ENCODE results near the gene LAMA3. TPM values are rescaled to one million over a fixed set of nuclear protein-coding genes. Genes with fewer than 3 reads are reported as not detected.

LAMA3 gene
- total RNA-seq, 3 donors from 2014 or later (not counting 1 experiment from before 2014, with no cell fraction given), result not detected

DNA sequence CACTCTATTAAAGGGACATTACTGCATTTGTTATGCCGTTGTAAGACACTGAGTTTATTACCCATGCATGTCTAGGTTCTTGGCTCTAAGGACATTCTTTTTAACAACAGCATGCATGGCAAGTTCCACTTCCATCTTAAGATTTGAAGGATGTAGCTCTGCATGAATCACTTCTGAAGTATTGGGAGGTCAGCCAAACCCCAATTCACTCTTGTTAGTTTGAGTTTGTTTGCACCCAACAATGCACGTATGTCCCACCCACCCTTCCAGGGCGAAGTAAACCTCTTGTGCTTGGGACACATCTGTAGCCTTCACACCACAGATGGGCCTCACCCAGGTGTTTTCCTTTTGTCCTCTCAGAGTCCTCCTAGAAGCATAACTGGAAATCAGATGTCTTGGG is 5.6 kb upstream of the LAMA3 start:
- Histone ChIP-seq H3K27me3 (ENCODE audit: control insufficient read depth, insufficient read depth, low read length) (peaks cover 11% of the 10 kb centered on the region), H3K4me1 (ENCODE audit: control insufficient read depth, insufficient read depth, low read length) (no peaks in the 10 kb centered on the region), H3K9me3 (ENCODE audit: control insufficient read depth, insufficient read depth, low read length) (no peaks in the 10 kb centered on the region), H3K36me3 (ENCODE audit: control insufficient read depth, insufficient read depth, low read length) (no peaks in the 10 kb centered on the region), H3K4me3 (ENCODE audit: low read length) (no peak overlapping the region), H3K27ac (ENCODE audit: low read length) (no peak overlapping the region)
- Mint-ChIP-seq H3K4me3 (no peak overlapping the region), H3K9me3 (no peaks in the 10 kb centered on the region), H3K36me3 (no peaks in the 10 kb centered on the region), H3K27me3 (ENCODE audit: low read depth in 2 of 2) (peaks cover 38 to 63% of the 10 kb centered on the region in 2 donors), H3K27ac (no peak overlapping the region), H3K4me1 (no peaks in the 10 kb centered on the region)
- WGBS (ENCODE audit: insufficient coverage), result 62% methylated on average over 3 of the region's 3 CpGs
- DNase-seq (no peak), ATAC-seq (no peak)
- intact Hi-C loops (cut with micrococcal nuclease), result no loop called here
- TF ChIP-seq, protein P1, sequence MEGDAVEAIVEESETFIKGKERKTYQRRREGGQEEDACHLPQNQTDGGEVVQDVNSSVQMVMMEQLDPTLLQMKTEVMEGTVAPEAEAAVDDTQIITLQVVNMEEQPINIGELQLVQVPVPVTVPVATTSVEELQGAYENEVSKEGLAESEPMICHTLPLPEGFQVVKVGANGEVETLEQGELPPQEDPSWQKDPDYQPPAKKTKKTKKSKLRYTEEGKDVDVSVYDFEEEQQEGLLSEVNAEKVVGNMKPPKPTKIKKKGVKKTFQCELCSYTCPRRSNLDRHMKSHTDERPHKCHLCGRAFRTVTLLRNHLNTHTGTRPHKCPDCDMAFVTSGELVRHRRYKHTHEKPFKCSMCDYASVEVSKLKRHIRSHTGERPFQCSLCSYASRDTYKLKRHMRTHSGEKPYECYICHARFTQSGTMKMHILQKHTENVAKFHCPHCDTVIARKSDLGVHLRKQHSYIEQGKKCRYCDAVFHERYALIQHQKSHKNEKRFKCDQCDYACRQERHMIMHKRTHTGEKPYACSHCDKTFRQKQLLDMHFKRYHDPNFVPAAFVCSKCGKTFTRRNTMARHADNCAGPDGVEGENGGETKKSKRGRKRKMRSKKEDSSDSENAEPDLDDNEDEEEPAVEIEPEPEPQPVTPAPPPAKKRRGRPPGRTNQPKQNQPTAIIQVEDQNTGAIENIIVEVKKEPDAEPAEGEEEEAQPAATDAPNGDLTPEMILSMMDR (IDR thresholded peaks at IDR 0.05), result no peak

GRCh38 chr18:23684515-23685197 is 4.6 kb upstream of the LAMA3 start:
- Histone ChIP-seq H3K4me3 (ENCODE audit: low read length) (no peak overlapping the region), H3K9me3 (ENCODE audit: control insufficient read depth, insufficient read depth, low read length) (no peaks in the 10 kb centered on the region), H3K4me1 (ENCODE audit: control insufficient read depth, insufficient read depth, low read length) (peaks cover 7% of the 10 kb centered on the region), H3K27ac (ENCODE audit: low read length) (no peak overlapping the region), H3K27me3 (ENCODE audit: control insufficient read depth, insufficient read depth, low read length) (peaks cover 14% of the 10 kb centered on the region), H3K36me3 (ENCODE audit: control insufficient read depth, insufficient read depth, low read length) (no peaks in the 10 kb centered on the region)
- no peak overlapping the region for H3K27ac Mint-ChIP-seq
- no peaks in the 10 kb centered on the region for H3K4me1 Mint-ChIP-seq
- TF ChIP-seq, protein P1 (IDR thresholded peaks at IDR 0.05), result no peak
- H3K9me3 Mint-ChIP-seq, result no peaks in the 10 kb centered on the region
- WGBS (ENCODE audit: insufficient coverage), result 88% methylated on average over 5 of the region's 5 CpGs
- no peak for ATAC-seq
- H3K36me3 Mint-ChIP-seq, result no peaks in the 10 kb centered on the region
- intact Hi-C loops (cut with micrococcal nuclease), result no loop called here
- DNase-seq, result no peak
- H3K27me3 Mint-ChIP-seq (ENCODE audit: low read depth in 2 of 2), result peaks cover 34 to 60% of the 10 kb centered on the region in 2 donors
- no peak overlapping the region for H3K4me3 Mint-ChIP-seq

- DNase-seq (no peak), ATAC-seq (no peak)
- H3K27ac ChIP-seq (ENCODE audit: low read length), result no peak overlapping the region
- Mint-ChIP-seq H3K4me3 (no peak overlapping the region), H3K9me3 (no peaks in the 10 kb centered on the region), H3K4me1 (peaks cover 0 to 7% of the 10 kb centered on the region in 2 donors), H3K36me3 (no peaks in the 10 kb centered on the region), H3K27me3 (ENCODE audit: low read depth in 2 of 2) (peaks cover 37 to 45% of the 10 kb centered on the region in 2 donors), H3K27ac (no peak overlapping the region)
- H3K36me3 ChIP-seq (ENCODE audit: control insufficient read depth, insufficient read depth, low read length), result no peaks in the 10 kb centered on the region
- TF ChIP-seq, protein P1 (IDR thresholded peaks at IDR 0.05), result no peak
- H3K27me3 ChIP-seq (ENCODE audit: control insufficient read depth, insufficient read depth, low read length), result peaks cover 19% of the 10 kb centered on the region
- no peaks in the 10 kb centered on the region for H3K9me3 ChIP-seq (ENCODE audit: control insufficient read depth, insufficient read depth, low read length)
- WGBS (ENCODE audit: insufficient coverage), result 59% methylated on average over 4 of the region's 5 CpGs
- H3K4me3 ChIP-seq (ENCODE audit: low read length), result no peak overlapping the region
- peaks cover 16% of the 10 kb centered on the region for H3K4me1 ChIP-seq (ENCODE audit: control insufficient read depth, insufficient read depth, low read length)
- intact Hi-C loops (cut with micrococcal nuclease), result no loop called here
These were observed 725 bp upstream of the LAMA3 start for GRCh38 chr18:23688528-23688927.

All from natural killer cell (primary cell).